ENCODE data around the gene FLRT1.
A peak's percentile ranks its signal among the peaks of the same experiment; 100 is the strongest.

The FLRT1 gene

GRCh38 chr11:64035576-64035975, at the start of gene FLRT1:
Gene FLRT1, plus strand, starts transcription at chr11:64035931. Its CDS starts 80,337 bp downstream, at chr11:64116268.
- no peak for DNase-seq (ENCODE audit: low read depth)
- TF ChIP-seq, protein P1, sequence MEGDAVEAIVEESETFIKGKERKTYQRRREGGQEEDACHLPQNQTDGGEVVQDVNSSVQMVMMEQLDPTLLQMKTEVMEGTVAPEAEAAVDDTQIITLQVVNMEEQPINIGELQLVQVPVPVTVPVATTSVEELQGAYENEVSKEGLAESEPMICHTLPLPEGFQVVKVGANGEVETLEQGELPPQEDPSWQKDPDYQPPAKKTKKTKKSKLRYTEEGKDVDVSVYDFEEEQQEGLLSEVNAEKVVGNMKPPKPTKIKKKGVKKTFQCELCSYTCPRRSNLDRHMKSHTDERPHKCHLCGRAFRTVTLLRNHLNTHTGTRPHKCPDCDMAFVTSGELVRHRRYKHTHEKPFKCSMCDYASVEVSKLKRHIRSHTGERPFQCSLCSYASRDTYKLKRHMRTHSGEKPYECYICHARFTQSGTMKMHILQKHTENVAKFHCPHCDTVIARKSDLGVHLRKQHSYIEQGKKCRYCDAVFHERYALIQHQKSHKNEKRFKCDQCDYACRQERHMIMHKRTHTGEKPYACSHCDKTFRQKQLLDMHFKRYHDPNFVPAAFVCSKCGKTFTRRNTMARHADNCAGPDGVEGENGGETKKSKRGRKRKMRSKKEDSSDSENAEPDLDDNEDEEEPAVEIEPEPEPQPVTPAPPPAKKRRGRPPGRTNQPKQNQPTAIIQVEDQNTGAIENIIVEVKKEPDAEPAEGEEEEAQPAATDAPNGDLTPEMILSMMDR (IDR thresholded peaks at IDR 0.05; ENCODE audit: insufficient read depth, low read depth, low read length, missing control alignments) = no peak
- H3K4me3 ChIP-seq (ENCODE audit: low read length) = no peak within 1 kb of the TSS

DNA sequence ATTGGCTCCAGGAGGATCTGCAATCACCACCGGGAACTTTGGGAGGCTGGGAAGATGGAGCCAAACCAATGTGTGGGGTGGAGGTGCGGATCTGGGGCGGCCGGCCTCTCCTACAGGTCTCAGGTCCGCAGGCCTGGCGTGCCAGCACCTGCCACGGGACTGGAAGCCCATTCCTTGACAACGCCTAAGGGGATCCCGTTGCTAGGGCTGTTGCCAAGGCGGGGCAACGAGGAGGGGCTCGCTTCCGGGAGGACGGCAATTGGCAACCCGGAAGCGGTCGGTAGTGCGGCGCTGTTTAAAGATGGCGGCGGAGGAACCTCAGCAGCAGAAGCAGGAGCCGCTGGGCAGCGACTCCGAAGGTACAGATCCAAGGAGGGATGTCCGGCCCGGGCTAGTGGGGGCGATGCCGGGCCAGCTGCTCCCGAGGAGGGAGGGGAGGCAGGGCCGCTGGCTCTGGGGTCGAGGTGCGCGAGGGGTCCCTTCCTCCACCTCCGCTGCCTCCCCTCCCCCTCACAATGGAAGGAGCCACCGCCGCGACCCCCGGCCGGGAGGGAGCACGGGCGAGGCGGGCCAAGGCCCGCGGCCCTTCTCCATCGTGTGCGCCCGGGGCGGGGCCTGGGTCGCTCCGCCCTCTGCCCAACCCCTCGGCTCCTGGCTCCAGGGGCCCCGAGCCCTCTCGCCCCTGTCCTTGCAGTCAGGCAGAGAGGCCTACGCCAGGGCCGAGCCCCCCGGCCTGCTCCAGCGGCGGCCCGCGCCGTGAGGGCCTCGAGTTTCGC, 49.4 kb upstream of the FLRT1 start, which contains the start of gene OTUB1:
OTUB1 (plus strand) TSS at position 283 of the 776 bp plus-strand sequence; CDS start at position 302, 19 bp downstream.
- peak within 1 kb of the TSS; percentile 85 for H3K4me3 ChIP-seq (ENCODE audit: low read length)
- peak; percentile 98 for DNase-seq (ENCODE audit: low read depth)
- TF ChIP-seq, protein P1 (IDR thresholded peaks at IDR 0.05; ENCODE audit: insufficient read depth, low read depth, low read length, missing control alignments) = no peak

DNA sequence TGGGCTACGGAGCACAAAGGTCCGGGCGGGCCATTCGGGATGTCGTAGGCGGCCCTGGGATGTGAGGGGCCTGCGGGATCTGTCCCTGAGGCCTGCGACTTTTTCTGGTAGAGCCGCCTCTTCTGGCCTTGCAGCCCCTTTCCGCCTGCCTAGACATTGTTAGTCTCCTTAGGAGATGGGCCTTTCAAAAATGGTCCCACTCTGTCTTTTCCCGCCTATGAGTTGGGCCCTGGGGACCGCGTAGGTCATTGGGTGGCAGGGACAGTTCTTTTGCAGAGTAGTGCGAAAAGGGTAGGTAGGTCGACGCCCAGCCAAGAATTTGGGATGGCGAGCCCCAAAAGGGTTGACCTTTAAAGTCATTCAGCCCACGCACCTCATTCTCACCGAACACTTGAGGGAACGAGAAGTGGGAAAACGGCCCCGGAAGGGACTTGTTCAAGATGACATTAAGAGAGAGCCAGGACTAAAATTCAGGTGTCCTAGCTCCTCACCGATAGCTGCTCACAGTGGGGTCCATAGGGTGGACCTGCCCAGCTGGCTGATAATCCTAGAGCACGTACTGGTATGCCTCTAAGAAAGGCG, 48.7 kb upstream of the FLRT1 start:
- H3K4me3 ChIP-seq (ENCODE audit: low read length) = peak overlapping the region; percentile 85
- TF ChIP-seq, protein P1 (IDR thresholded peaks at IDR 0.05; ENCODE audit: insufficient read depth, low read depth, low read length, missing control alignments) = no peak
- no peak for DNase-seq (ENCODE audit: low read depth)

GRCh38 chr11:63991558-63991957, 44.2 kb upstream of the FLRT1 start:
- no peak overlapping the region for H3K4me3 ChIP-seq (ENCODE audit: low read length)
- DNase-seq (ENCODE audit: low read depth) = no peak
- TF ChIP-seq, protein P1 (IDR thresholded peaks at IDR 0.05; ENCODE audit: insufficient read depth, low read depth, low read length, missing control alignments) = no peak

DNA sequence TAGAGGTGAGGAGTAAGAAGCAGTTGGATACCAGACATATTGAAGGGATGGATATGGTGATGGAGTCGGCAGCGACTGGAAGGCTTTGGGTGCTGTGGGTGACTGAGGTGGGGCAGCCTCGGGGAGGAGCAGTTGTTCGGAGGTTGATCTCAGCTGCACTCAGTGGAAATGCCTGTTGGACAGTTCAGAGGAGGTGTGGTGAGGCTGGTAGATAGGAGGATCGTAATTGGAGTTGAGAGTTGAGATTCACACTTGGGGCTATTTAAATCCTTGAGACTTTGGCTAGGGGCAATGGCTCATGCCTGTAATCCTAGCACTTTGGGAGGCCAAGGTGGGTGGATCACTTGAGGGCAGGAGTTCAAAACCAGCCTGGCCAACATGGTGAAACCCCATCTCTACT, 42.6 kb upstream of the FLRT1 start:
- no peak overlapping the region for H3K4me3 ChIP-seq (ENCODE audit: low read length)
- no peak for DNase-seq (ENCODE audit: low read depth)
- TF ChIP-seq, protein P1 (IDR thresholded peaks at IDR 0.05; ENCODE audit: insufficient read depth, low read depth, low read length, missing control alignments) = no peak

DNA sequence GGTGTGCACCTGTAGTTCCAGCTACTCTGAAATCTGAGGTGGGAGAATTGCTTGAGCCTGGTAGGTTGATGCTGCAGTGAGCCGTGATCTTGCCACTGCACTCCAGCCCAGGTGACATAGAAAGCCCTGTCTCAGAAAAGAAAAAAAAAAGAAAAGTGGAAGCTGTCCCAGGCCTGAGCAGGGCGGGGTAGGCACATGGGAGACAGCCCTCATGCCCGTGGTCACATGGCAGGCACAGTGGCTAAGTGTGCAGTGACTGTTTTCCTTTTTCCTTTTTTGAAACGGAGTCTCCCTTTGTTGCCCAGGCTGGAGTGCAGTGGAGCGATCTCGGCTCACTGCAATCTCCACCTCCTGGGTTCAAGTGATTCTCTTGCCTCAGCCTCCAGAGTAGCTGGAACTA, 41.7 kb upstream of the FLRT1 start:
- TF ChIP-seq, protein P1 (IDR thresholded peaks at IDR 0.05; ENCODE audit: insufficient read depth, low read depth, low read length, missing control alignments) = no peak
- H3K4me3 ChIP-seq (ENCODE audit: low read length) = no peak overlapping the region
- no peak for DNase-seq (ENCODE audit: low read depth)
